H9 (cell line): ENCODE data around the gene MRC1. TPM values are rescaled to one million over a fixed set of nuclear protein-coding genes. Genes with fewer than 3 reads are reported as not detected.

Source experiments
- DNase-seq: peaks from one replicate; pipeline ENCODE4 v3.0.0-alpha.2; 2017
- H2AFZ ChIP-seq: one replicate; pipeline ENCODE4 v1.6.1; 2013; ENCODE audit warnings: mild to moderate bottlenecking, low read length, control low read depth, moderate library complexity
- H2AK5ac ChIP-seq: 2 replicates; pipeline ENCODE4 v1.6.1; 2013; ENCODE audit warnings: low read length, control low read depth, mixed read lengths; ENCODE audit not compliant: insufficient read length
- H2BK120ac ChIP-seq: one replicate; pipeline ENCODE4 v1.6.1; 2013; ENCODE audit warnings: low read depth, mild to moderate bottlenecking, low read length, control low read depth, inconsistent platforms; ENCODE audit not compliant: poor library complexity, severe bottlenecking
- H2BK12ac ChIP-seq: 2 replicates; pipeline ENCODE4 v1.6.1; 2013; ENCODE audit warnings: low read length, control low read depth, mixed read lengths, low read depth; ENCODE audit not compliant: insufficient read length
- H2BK15ac ChIP-seq: 2 replicates; pipeline ENCODE4 v1.6.1; 2013; ENCODE audit warnings: low read depth, low read length, control low read depth
- H2BK20ac ChIP-seq: one replicate; pipeline ENCODE4 v1.6.1; 2013; ENCODE audit warnings: low read depth, mild to moderate bottlenecking, low read length, control low read depth, inconsistent platforms; ENCODE audit not compliant: poor library complexity, severe bottlenecking
- H2BK5ac ChIP-seq: 2 replicates; pipeline ENCODE4 v1.6.1; 2013; ENCODE audit warnings: low read length, control low read depth, mixed read lengths; ENCODE audit not compliant: insufficient read length
- H3K14ac ChIP-seq: 2 replicates; pipeline ENCODE4 v1.6.1; 2013; ENCODE audit warnings: low read length, control low read depth; ENCODE audit not compliant: insufficient read depth
- H3K18ac ChIP-seq: 2 replicates; pipeline ENCODE4 v1.6.1; 2013; ENCODE audit warnings: low read depth, mild to moderate bottlenecking, mixed read lengths, low read length, control low read depth; ENCODE audit not compliant: insufficient read length
- H3K23ac ChIP-seq: 2 replicates; pipeline ENCODE4 v1.6.1; 2013; ENCODE audit warnings: low read length, control low read depth, mixed read lengths, low read depth; ENCODE audit not compliant: insufficient read length
- H3K23me2 ChIP-seq: 2 replicates; pipeline ENCODE4 v1.6.1; 2013; ENCODE audit warnings: low read depth, mild to moderate bottlenecking, mixed read lengths, low read length, control low read depth; ENCODE audit not compliant: insufficient read length, poor library complexity, severe bottlenecking
- H3K27ac ChIP-seq: 2 replicates; pipeline ENCODE4 v1.5.1; 2013; ENCODE audit warnings: low read length, control low read depth, mixed read lengths, low read depth; ENCODE audit not compliant: insufficient read length
- H3K27me3 ChIP-seq: 2 replicates; pipeline ENCODE4 v1.6.1; 2013; ENCODE audit warnings: low read length, control low read depth, inconsistent platforms; ENCODE audit not compliant: insufficient read depth
- H3K4ac ChIP-seq: 2 replicates; pipeline ENCODE4 v1.6.1; 2013; ENCODE audit warnings: low read depth, mild to moderate bottlenecking, control low read depth, inconsistent platforms, low read length, moderate library complexity
- H3K4me1 ChIP-seq: 2 replicates; pipeline ENCODE4 v1.6.1; 2013; ENCODE audit warnings: low read length, control low read depth, inconsistent platforms; ENCODE audit not compliant: insufficient read depth
- H3K4me2 ChIP-seq: 2 replicates; pipeline ENCODE4 v1.6.1; 2013; ENCODE audit warnings: low read length, control low read depth, mixed read lengths; ENCODE audit not compliant: insufficient read length, insufficient read depth
- H3K56ac ChIP-seq: 2 replicates; pipeline ENCODE4 v1.6.1; 2013; ENCODE audit warnings: low read depth, mild to moderate bottlenecking, mixed read lengths, low read length, control low read depth; ENCODE audit not compliant: insufficient read length
- H3K79me1 ChIP-seq: 2 replicates; pipeline ENCODE4 v1.6.1; 2013; ENCODE audit warnings: low read depth, mild to moderate bottlenecking, moderate library complexity, low read length, control low read depth, inconsistent platforms; ENCODE audit not compliant: insufficient read depth, poor library complexity, severe bottlenecking
- H3K79me2 ChIP-seq: 2 replicates; pipeline ENCODE4 v1.6.1; 2013; ENCODE audit warnings: low read length, control low read depth, inconsistent platforms; ENCODE audit not compliant: insufficient read depth
- H3K9ac ChIP-seq: 2 replicates; pipeline ENCODE4 v1.6.1; 2013; ENCODE audit warnings: low read length, control low read depth, mixed read lengths; ENCODE audit not compliant: insufficient read length; ENCODE audit errors: extremely low read depth
- H3K9me3 ChIP-seq: one replicate; pipeline ENCODE4 v1.6.1; 2013; ENCODE audit warnings: low read depth, low read length, inconsistent platforms; ENCODE audit not compliant: control insufficient read depth
- H3T11ph ChIP-seq: one replicate; pipeline ENCODE4 v1.6.1; 2013; ENCODE audit warnings: mild to moderate bottlenecking, low read length, control low read depth, inconsistent platforms
- H4K20me1 ChIP-seq: one replicate; pipeline ENCODE4 v1.6.1; 2013; ENCODE audit not compliant: control insufficient read depth, insufficient read length, insufficient read depth
- H4K5ac ChIP-seq: 2 replicates; pipeline ENCODE4 v1.6.1; 2013; ENCODE audit warnings: low read depth, mild to moderate bottlenecking, mixed read lengths, low read length, control low read depth; ENCODE audit not compliant: insufficient read length
- H4K8ac ChIP-seq: replicated peaks from 2 replicates; pipeline ENCODE4 v1.6.1; 2013; ENCODE audit warnings: low read length, control low read depth, mixed read lengths, low read depth; ENCODE audit not compliant: insufficient read length
- H4K91ac ChIP-seq: 2 replicates; pipeline ENCODE4 v1.6.1; 2013; ENCODE audit warnings: low read depth, mild to moderate bottlenecking, moderate library complexity, mixed read lengths, low read length, control low read depth; ENCODE audit not compliant: insufficient read length
- H3K27ac Mint-ChIP-seq, 3 experiments: 2 replicates in 2 of 3; 3 replicates in 1 of 3; pipeline ENCODE4 v1.8.0; 2020 to 2021; ENCODE audit warnings: mixed read lengths in 3 of 3, mild to moderate bottlenecking in 1 of 3, moderate library complexity in 1 of 3
- H3K27me3 Mint-ChIP-seq: 2 replicates; pipeline ENCODE4 v1.8.0; 2021; ENCODE audit warnings: low read depth, mild to moderate bottlenecking, moderate library complexity, mixed read lengths
- H3K36me3 Mint-ChIP-seq, 3 experiments: 2 replicates in 2 of 3; 3 replicates in 1 of 3; pipeline ENCODE4 v1.8.0; 2020 to 2021; ENCODE audit warnings: low read depth in 3 of 3, mixed read lengths in 3 of 3; ENCODE audit not compliant: insufficient read depth in 1 of 3
- H3K4me1 Mint-ChIP-seq, 2 experiments: 2 replicates each; pipeline ENCODE4 v1.8.0; 2020; ENCODE audit warnings: mixed read lengths in 2 of 2
- H3K4me3 Mint-ChIP-seq, 2 experiments: 2 replicates in 1 of 2; 3 replicates in 1 of 2; pipeline ENCODE4 v1.8.0; 2020 to 2021; ENCODE audit warnings: mild to moderate bottlenecking in 2 of 2, mixed read lengths in 2 of 2, moderate library complexity in 1 of 2
- H3K9me3 Mint-ChIP-seq, 2 experiments: 2 replicates in 1 of 2; 3 replicates in 1 of 2; pipeline ENCODE4 v1.8.0; 2020; ENCODE audit warnings: mild to moderate bottlenecking in 2 of 2, mixed read lengths in 2 of 2, moderate library complexity in 1 of 2
- CTCF ChIP-seq: fragments of 200-600 bp; sonication (generic); conservative IDR thresholded peaks from 3 replicates; pipeline ENCODE4 v1.8.0; 2021; ENCODE audit warnings: antibody characterized with exemption, mild to moderate bottlenecking
- WGBS: extraction: QIAGEN DNeasy Blood & Tissue Kit; methylation state at CpG from one replicate; pipeline ENCODE4 v1.1.7; 2013; ENCODE audit warnings: missing lambda C conversion rate, low lambda C conversion rate, mixed read lengths; ENCODE audit not compliant: insufficient read length; ENCODE audit errors: extremely low coverage; 5-methylcytosine and 5-hydroxymethylcytosine counted together
- total RNA-seq: library from RNA; stranded (reverse); gene quantifications from 2 replicates; pipeline ENCODE4 v1.2.1, GENCODE V29; 2021

Gene MRC1
- total RNA-seq, 1 experiment from 2014 or later = not detected

GRCh38 chr10:17768496-17768895 lies 40.7 kb upstream of the MRC1 start:
- Histone ChIP-seq H2AFZ (no peak overlapping the region), H3K18ac (no peak overlapping the region), H3K56ac (no peak overlapping the region), H3K9me3 (no peaks in the 10 kb centered on the region), H3K23me2 (no peaks in the 10 kb centered on the region), H3K14ac (no peak overlapping the region), H3K4ac (no peak overlapping the region), H3K4me1 (peaks cover 6% of the 10 kb centered on the region; the same call in 1 of the 2 replicates), H3K9ac (no peak overlapping the region), H2BK20ac (no peak overlapping the region), H2BK5ac (no peak overlapping the region), H4K5ac (no peak overlapping the region), H3K27ac (no peak overlapping the region), H2BK12ac (no peak overlapping the region), H4K8ac (no peak overlapping the region), H2BK120ac (no peak overlapping the region), H4K91ac (no peak overlapping the region), H3K4me2 (no peak overlapping the region), H3K79me1 (no peaks in the 10 kb centered on the region), H3K79me2 (no peaks in the 10 kb centered on the region), H3K27me3 (peaks cover 28% of the 10 kb centered on the region), H2BK15ac (no peak overlapping the region), H4K20me1 (no peaks in the 10 kb centered on the region), H3T11ph (no peak overlapping the region), H2AK5ac (no peak overlapping the region), H3K23ac (no peak overlapping the region)
- WGBS = no CpG with 5 or more reads among the region's 5 CpGs
- Mint-ChIP-seq H3K27ac (no peak overlapping the region), H3K27me3 (peaks cover 61% of the 10 kb centered on the region), H3K4me1 (peaks cover 12 to 14% of the 10 kb centered on the region in 2 experiments), H3K36me3 (no peaks in the 10 kb centered on the region), H3K9me3 (peaks cover 7 to 8% of the 10 kb centered on the region in 2 experiments; a peak in 4 of 5 replicates), H3K4me3 (no peak overlapping the region)
- TF ChIP-seq CTCF = no peak
- no peak for DNase-seq
